ENCODE measurements around the gene GALNT2.

The GALNT2 gene

DNA sequence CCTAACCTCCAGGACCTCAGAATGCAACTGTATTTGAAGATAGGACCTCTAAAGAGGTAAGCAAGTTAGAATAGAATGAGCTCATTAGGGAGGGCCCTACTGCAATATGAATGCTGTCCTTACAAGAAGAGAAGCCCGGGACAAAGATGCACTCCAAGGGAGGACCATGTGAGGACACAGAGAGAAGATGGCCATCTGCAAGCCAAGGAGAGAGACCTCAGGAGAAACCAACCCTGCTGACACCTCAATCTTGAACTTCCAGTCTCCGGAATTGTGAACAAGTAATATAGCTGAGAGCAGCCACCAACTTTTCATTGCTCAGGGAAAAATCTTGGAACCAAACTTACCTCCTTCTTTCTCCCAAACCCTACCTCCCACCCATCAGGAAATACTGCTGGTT lies 15.0 kb upstream of the GALNT2 start:
- DNase-seq = no peak

DNA sequence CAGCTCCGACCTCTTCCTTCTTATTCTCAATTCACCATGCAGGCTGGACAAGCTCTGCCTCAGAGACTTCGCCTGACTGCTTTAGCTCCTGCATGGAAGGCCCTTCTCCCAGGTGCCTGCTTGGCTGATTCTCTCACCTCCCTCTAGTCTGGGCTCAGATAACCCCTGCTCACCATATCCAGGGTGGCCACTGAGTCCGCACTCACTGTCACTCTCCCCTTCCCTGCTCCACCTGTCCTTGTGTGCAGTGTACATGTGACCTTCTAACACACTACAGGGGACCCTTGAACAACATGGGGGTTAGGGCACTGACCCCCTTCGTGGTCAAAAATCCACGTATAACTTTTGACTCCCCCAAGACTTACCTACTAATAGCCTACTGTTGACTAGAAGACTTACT lies 14.4 kb upstream of the GALNT2 start:
- DNase-seq = no peak

DNA sequence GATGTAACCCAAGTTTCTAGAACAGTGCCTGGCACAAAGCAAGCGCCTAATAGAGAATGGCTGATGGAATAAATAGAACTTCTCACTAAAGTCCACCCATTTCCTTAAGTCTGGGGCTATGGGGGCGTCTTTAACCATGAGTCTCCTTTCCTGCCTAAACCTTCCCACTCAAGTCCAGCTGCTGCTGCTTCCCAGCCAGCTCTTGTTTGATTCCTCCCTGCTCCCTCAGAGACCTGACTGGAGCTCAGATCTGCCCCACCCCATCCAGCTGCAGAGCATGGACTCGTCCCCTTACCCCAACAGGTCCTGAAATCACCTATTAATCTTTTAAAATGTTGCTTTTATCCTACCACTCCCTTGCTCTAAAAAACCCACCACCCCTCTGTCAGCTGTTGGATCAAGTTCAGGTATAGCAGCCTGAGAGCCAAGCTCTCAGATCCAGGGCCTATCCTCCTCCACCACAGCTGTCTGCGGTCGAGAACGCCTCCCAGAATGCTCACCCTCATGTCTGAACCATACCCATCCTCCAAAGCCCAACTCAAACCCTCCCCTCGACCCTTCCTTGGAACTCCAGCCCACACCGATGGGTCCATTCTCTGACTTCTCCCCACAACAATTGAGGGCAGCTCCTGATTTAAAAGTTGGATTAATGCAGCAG lies 12.8 kb upstream of the GALNT2 start:
- no peak for DNase-seq

DNA sequence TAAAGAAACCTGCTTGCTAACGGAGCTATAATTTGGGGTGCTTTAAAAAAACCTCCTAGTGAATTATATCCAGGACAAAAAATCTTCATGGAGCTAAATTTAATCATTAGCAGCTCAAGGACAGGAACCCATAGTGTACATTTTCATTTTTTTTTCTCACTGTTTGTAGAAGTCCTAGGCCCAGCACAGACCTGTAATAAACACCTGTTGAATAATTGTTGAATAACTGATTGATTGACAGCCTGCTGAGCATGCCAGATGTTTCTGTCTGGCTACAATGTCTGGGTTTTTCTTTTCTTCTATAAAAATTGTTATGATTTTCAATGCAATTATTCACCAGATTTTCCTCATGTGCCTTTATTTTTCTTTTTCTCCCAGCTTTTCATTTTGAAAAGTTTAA lies 10.9 kb upstream of the GALNT2 start:
- DNase-seq = no peak

DNA sequence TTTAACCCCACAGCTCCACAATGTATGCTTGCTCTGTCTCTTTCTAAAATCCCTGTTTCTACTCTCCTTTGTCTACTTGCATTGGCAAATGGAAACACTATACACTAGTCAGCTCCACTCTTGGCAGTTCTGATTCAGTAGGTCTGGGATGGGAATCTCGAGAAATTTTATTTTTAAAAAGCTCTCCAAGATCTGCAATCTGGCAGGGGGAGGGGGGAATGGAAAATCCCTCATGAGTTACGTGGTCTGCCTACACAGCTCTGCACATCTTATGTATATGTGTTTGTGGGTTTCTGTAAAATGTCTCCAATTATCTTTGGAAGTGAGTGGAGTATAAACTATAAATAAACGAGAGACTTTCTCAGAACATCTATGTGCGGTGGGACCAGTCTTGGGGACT lies 9.9 kb upstream of the GALNT2 start:
- no peak for DNase-seq

DNA sequence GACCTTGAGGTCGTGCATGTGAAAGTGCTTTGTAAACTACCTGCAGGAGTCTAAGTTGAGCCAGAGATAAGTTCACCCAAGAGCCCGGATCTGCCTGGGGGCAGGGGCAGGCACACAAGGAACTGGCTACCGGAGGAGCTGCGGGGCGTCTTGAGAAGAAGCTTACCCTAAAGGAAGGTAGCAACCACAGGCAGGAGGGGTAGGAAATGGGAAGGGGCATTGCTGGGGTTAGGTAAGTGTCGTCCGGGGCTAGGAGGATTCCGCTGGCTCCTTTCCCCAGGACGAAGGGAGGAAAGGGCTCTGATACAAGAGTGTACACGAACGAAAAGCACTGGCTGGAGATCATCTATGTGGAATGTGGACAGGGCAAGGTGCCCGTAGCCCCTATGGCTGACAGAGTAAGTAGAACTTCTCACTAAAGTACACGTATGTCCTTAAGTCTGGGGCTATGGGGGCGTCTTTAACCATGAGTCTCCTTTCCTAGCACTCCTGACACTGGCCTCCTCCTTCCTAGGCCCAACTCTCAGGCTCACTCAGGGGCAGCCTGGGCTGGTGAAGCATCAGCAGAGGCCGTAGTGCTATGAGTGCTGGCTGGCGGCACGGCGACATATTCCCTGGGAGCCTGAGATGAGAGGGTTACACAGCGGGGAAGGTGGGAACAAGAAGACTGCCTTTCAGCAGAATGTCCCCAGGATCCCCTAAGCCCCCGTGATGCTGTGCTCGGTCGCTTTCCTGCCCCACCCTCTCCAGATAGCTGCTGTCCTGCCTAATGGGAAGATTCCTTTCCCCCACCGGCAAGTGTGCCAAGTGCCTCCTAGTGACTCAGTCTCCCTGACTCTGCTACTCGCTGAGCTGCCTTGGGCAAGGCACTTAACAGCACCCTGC lies 9.1 kb upstream of the GALNT2 start:
- DNase-seq = no peak

DNA sequence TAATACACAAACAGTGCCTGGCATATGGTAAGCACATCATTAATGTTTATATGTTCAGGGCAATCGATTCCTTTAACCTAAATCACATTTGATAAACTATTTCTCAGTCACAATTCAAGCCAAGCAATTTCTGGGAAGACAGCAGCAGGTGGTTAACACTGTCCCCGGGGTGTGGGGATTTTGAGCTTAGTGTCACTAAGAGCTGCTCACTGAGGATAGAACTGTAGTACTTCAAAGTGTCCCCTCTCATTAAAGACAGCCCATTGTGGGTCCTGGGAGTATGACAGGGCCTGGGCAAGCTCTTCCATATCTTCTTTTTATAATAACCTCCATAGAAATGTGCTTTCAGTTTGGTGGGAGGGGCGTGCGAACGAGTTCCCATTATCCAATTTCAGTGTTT lies 8.4 kb upstream of the GALNT2 start:
- DNase-seq = no peak

DNA sequence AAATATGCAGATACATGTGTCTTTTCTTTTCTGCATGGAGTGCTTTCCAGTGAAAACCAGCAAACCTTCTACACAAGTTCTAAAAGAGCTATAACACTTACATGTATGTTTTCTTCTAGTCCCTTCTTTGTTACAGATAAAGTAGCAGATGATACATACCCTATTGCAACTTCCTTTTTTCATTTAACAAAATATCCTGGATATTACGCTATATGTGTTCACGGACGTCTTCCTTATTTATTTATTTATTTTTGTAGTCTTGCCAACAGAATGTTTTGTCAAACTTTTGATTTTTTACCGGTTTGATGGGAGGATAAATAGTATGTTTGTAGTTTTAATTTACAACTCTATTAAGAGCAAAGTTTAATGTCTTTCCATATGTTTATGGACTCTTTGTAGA lies 5.2 kb upstream of the GALNT2 start:
- DNase-seq = no peak

DNA sequence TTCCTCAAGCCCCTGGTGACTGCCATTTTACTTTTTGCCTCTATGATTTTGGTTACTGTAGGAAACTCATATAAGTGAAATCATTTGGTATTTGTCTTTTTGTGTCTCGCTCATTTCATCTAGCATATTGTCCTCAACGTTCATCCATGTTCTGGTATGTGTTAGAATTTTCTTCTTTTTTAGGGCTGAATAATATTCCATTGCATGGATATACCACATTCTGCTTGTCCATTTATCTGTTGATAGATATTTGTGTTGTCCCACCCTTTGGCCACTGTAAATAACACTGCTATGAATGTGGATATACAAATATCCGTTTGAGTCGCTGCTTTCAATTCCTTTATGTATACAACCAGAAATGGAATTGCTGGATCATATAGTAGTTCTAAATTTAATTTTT lies 4.5 kb upstream of the GALNT2 start:
- no peak for DNase-seq

DNA sequence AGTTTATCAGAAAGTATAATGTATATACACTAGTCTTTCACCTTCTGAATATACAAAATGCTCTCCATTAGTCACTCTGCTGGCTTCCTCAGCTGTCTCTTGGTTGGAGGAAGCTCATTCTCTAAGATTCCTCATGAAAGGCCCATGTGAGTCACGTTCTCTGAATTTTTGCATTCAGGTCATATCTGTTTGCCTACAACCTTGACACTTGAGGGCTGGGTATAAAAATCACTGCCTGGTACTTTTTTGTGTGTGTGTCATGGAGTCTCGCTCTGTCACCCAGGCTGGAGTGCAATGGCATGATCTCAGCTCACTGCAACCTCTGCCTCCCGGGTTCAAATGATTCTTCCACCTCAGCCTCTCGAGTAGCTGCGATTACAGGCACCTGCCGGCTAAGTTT lies 2.8 kb upstream of the GALNT2 start:
- DNase-seq = no peak

DNA sequence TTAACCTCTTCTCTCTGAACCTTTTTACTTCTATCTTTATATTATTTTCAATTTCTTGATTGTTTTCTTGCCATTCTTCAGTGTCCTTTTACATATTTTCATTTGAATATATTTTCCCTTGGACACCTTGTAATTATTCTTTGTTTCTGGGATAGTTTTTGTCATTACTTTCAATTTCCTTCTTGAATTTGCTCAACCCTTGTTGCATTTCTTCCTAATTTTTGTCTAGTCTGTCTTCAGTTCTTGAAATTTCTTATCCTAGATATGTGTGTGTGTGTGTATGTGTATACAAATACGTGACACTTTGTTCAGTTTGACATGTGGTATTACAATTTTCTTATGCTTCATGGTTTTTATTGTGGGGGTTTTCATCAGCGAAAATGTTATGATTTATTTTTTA lies 1.9 kb upstream of the GALNT2 start:
- DNase-seq = no peak

DNA sequence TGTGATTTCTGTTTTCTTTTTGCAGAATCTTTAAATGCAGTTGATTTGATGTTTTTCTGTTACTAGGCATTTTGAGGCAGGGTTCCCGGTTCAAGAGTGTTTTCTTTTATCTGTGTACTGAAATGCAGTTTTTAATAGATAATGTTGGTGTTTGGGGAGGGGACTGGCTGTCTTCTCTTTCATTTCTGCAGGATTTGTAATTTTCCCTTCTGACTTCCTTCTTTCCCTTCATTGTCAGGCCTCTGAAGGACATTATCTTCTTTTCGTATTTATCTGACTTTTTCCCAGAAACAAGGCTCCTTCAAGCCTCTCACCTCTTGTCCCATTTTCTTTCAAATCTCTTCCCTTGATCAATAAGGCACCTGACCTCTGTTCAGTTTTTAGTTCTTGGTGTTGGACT lies 1.5 kb upstream of the GALNT2 start:
- DNase-seq = no peak

DNA sequence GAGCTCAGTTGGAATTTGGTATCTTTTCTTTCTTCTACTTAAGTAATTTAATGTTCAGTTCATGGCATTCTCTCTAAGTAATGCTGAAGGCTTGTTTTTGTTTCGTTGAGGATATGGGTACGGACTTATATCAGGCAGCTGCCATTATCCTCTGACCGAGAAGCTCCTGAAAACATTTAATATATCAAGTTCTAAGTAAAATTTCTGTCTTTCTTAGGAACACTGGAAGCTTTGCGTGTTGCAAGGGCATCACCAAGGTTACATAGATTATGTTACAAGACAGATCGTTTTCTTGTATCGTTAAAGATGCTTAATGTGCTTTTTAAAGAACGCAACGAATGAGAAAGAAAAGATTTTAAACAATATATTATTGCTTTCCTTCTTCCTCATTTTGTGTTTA lies 1.0 kb upstream of the GALNT2 start:
- no peak for DNase-seq

DNA sequence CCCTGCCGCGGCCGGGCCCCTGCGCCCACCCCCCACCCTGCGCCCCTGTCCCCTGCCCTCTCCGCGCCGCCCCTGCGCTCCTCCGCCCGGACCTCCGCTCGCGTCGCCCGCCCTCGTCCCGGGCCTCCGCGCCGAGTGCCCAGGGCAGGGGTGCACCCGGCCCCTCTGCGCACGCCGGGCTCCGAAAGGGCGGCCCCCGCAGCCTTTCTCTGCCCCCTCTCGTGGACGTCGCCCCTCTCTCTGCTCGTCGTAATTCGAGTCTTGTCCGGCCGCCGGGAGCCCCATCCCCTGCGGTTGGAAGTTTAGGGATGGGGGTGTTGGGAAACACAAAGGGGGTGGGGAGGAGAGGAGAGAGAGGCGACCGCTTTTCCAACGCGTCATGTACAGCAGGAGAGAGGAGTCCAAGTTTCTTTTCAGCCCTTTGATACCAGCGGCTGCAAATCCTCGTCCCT lies 407 bp downstream of the GALNT2 start:
- DNase-seq = no peak

DNA sequence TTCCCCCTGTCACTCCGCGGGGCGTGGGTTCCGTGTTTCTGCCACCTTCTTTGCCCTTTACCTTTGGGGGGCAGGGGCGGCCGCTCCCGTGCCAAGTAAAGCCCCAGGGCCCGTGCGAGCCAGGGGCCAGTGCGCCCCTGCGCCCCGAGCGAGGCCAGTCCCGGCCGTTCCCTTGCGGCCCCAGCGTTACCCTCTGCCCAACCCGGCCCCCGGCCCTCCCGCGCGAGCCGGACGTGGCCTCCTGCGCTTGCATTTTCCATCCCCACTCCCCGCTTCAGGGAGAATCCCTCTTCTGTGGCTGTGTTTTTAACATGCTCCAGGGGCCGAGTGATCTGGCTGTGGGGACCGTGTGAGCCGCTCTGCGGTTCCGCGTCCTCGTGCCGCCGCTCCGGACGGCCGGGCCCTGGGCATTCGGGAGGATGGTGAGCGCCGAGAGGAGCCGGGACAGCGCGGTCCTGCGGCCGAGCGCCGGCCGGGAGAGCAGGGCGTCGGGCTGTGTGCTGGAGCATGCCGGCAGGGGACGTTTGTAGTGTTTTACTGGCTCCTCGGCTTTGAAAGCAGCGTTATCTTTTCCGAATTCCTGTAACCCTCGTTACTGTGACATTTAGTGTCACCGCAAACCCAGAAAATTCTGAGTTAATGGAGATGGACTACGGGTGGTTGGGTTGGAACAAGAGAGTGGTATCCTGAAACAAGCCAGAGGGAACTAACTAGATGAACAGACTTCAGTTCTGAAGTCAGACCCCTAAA lies 1.0 kb downstream of the GALNT2 start:
- no peak for DNase-seq

DNA sequence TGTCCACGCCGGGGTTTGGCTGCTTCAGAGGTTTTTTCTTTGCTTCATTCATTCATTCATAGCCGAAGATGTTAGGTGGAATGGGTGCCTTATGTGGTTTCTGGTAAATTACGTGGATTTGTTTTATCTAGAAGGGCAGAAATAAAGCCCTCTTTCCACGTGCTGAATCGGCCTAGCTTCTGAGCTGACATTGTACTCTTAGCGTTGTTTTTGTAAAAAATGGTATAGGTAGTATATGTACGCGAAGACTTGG lies 1.5 kb downstream of the GALNT2 start:
- DNase-seq = no peak

DNA sequence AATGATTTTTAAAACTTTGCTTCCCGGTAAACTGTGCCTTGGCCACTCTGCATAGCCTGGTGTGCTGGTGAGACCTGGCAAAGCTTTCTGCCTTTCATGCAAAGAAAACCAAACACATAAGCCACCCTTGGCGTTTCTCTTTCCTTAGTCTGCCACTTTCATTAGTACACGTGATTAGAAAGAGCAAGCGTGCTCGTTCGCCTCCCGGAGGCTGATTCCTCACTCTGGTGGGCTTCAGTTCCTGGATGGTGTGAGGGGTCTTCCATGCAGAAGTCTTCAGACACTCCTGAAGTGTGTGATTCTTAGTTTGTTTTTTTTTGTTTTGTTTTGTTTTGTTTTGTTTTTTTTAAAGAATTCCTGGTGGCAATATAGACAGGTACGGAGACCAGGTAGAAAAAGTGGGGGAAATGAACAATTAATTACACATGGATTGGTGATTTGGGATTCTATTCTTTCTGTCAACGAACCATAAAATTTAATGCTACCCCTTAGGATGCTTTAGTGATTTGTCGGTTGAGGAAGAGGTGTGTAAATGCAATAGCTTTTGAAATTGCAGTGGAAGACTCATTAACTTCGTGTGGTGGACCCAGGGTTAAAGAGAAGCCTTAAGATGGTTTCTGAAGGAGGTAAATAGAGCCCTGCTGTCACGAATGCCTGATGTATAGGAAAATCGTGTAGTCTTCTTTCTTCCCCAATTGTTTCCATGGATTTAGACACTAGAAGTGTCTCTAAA lies 2.1 kb downstream of the GALNT2 start:
- DNase-seq = no peak

DNA sequence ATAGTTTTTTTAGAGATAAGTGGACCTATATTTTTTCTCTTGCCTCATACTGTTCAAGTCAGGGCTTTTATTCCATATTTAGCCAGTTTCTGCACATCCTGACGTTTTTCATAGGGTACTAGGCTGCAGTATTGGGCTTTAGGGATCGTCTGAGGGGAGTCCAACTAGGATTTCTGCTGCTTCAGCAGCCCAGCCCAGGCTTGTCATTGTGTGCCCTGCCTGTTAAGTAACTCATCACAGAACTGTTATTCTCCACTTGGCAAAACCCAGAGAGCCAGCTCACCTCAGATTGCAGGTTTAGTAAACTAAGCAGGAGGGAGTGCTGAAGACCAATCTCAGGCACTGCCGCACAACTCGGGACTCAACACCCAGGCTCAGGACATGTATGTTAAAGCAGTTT lies 2.8 kb downstream of the GALNT2 start:
- no peak for DNase-seq

DNA sequence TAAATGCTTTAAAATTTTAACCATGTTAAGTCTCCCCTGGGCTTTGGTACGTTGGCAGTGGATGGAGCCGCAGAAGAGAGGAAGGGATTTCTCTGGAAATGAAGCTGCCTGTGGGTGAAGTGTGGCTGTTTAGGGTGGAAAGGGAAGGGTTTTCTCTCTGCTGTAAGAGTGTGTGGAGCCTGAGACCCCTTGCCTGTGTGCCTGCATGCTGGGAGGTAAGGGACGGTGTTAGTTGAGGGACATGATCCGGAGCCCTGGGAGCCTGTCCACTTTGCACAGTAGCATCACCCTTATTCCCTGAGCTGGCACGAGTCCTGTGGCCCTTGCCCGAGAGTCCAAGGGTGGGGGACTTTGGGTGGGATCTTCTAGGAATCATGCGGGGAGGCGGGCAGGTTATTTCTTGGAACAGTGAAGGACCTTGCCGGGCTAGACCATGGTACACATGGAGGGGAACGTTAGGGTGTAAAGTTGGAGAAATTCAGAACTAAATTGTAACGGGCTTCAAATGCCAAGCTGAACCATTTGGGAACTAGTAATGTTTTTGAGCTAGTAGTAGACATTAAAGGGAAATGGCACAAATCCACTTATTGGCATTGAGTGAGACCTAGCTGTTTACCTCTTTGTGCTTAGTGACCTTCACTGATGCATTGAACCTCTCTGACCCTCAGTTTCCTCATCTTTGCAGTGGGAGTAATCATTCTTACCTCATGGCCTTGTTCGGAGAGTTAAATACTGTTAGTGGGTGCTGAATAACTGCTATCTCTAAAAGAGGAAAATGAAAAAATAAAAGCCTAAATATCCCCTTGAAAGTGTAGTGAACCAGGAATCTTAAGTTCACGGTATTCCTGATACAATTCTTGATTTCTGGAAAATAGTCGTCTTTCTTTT lies 3.5 kb downstream of the GALNT2 start:
- DNase-seq = no peak

DNA sequence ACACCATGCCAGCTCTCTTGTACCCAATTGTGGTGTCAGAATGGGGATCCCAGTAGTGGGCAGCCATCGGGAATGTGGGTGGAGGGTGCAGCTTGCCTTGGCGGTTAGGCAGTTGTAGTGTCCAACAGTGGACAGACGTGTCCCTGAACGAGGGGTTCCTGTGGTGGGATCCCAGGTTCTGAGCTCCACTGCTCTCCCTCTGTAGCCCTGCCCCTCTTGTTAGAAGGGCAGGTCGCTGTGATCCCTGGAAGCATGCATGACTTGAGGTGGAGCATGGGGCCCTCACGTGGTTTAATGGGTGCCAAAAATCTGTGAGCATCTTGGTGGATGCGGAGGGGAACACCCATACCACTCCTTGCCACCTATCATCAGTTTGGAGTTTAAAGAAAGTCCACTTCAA lies 4.3 kb downstream of the GALNT2 start:
- DNase-seq = no peak

DNA sequence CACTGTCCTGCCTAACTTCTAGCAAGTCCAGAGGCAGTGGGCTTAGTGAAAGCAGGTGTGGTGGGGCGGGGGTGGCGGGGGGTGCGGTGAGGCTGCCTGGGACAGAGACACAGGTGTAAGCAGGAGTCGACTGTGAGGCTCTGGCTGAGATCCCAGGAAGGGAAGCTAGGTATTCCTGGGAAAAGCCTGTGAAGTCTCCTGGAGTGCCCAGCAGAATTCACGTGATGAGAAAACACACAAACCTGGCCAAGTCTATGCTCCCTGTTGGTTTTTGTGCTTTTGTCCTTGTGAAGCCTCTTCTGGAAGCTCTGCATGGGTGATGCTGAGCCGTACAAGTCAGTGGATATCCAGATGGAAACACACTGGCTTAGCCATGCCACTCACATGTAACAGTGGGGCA lies 5.3 kb downstream of the GALNT2 start:
- DNase-seq = no peak

DNA sequence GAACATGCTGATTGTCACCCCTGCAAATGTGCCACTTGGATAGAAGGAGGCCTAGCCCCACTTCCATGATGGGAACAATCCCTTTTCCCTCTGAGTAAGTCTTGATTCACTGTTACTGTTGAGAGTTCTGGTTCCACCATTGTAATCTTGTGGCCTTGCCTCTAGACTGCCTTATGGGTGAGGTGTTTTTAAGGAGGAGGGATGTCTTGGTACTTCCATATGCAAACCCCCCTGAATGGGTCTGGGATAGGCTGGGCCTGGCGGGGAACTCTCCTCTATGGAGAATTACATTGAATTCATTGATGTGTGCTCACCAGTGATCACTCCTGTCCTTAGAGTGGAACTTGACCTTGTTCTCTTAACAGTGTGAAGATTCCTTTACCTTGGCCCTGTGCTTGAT lies 5.8 kb downstream of the GALNT2 start:
- no peak for DNase-seq
